ENCODE measurements around the gene CCNJL. TPM values are rescaled to one million over a fixed set of nuclear protein-coding genes. Genes with fewer than 3 reads are reported as not detected.

Gene CCNJL
- total and polyA plus RNA-seq, 4 donors: 9.1 to 22.3 (median 13.4) TPM

- Histone ChIP-seq H3K4me3 (no peak overlapping the region), H3K9me3 (ENCODE audit: control insufficient read depth in 4 of 4, insufficient read depth in 3 of 4, low read length in 3 of 4) (no peaks in the 10 kb centered on the region), H3K27me3 (ENCODE audit: control insufficient read depth in 3 of 3, insufficient read depth in 3 of 3, low read length in 2 of 3) (no peaks in the 10 kb centered on the region), H3K36me3 (ENCODE audit: control insufficient read depth in 4 of 4, insufficient read depth in 4 of 4, low read length in 4 of 4) (peaks cover 0 to 5% (median 1%) of the 10 kb centered on the region in 4 donors), H3K9ac (ENCODE audit: insufficient read depth in 1 of 2, low read length in 2 of 2) (no peak overlapping the region), H3K4me1 (ENCODE audit: control insufficient read depth in 5 of 5, insufficient read depth in 5 of 5, low read length in 5 of 5) (peaks cover 8 to 18% (median 16%) of the 10 kb centered on the region in 5 donors), H3K27ac (ENCODE audit: low read depth in 1 of 2, low read length in 1 of 2) (no peak overlapping the region)
- no peak for DNase-seq
- WGBS, 2 donors: 85 to 89% methylated on average over 2 of the region's 2 CpGs
- ATAC-seq (ENCODE audit: insufficient read depth, low FRiP score): no peak
- no peak for TF ChIP-seq CTCF (IDR thresholded peaks at IDR 0.05; ENCODE audit: control extremely low read depth, extremely low read depth)
Measured at GRCh38 chr5:160272889-160273288, 39.5 kb downstream of the CCNJL start.

- Histone ChIP-seq H3K4me1 (ENCODE audit: control insufficient read depth in 5 of 5, insufficient read depth in 5 of 5, low read length in 5 of 5) (peaks cover 8 to 18% (median 16%) of the 10 kb centered on the region in 5 donors), H3K4me3 (no peak overlapping the region), H3K27me3 (ENCODE audit: control insufficient read depth in 3 of 3, insufficient read depth in 3 of 3, low read length in 2 of 3) (no peaks in the 10 kb centered on the region), H3K36me3 (ENCODE audit: control insufficient read depth in 4 of 4, insufficient read depth in 4 of 4, low read length in 4 of 4) (peaks cover 0 to 5% (median 1%) of the 10 kb centered on the region in 4 donors), H3K27ac (ENCODE audit: low read depth in 1 of 2, low read length in 1 of 2) (peak overlapping the region in 1 of 2 donors; percentile 90), H3K9me3 (ENCODE audit: control insufficient read depth in 4 of 4, insufficient read depth in 3 of 4, low read length in 3 of 4) (no peaks in the 10 kb centered on the region), H3K9ac (ENCODE audit: insufficient read depth in 1 of 2, low read length in 2 of 2) (no peak overlapping the region)
- DNase-seq (no peak), ATAC-seq (ENCODE audit: insufficient read depth, low FRiP score) (no peak)
- no peak for TF ChIP-seq CTCF (IDR thresholded peaks at IDR 0.05; ENCODE audit: control extremely low read depth, extremely low read depth)
- WGBS, 2 donors: 80% methylated on average over 3 of the region's 3 CpGs
Measured at GRCh38 chr5:160272264-160272663, 40.1 kb downstream of the CCNJL start.

- Histone ChIP-seq H3K4me1 (ENCODE audit: control insufficient read depth in 5 of 5, insufficient read depth in 5 of 5, low read length in 5 of 5) (peaks cover 8 to 18% (median 16%) of the 10 kb centered on the region in 5 donors), H3K36me3 (ENCODE audit: control insufficient read depth in 4 of 4, insufficient read depth in 4 of 4, low read length in 4 of 4) (peaks cover 0 to 2% (median 1%) of the 10 kb centered on the region in 4 donors), H3K27ac (ENCODE audit: low read depth in 1 of 2, low read length in 1 of 2) (peak overlapping the region in 1 of 2 donors; percentile 90), H3K9me3 (ENCODE audit: control insufficient read depth in 4 of 4, insufficient read depth in 3 of 4, low read length in 3 of 4) (no peaks in the 10 kb centered on the region), H3K9ac (ENCODE audit: insufficient read depth in 1 of 2, low read length in 2 of 2) (no peak overlapping the region), H3K27me3 (ENCODE audit: control insufficient read depth in 3 of 3, insufficient read depth in 3 of 3, low read length in 2 of 3) (no peaks in the 10 kb centered on the region), H3K4me3 (no peak overlapping the region)
- ATAC-seq (ENCODE audit: insufficient read depth, low FRiP score) (no peak), DNase-seq (peak in 2 of 3 donors; percentile 6 to 16)
- TF ChIP-seq CTCF (IDR thresholded peaks at IDR 0.05; ENCODE audit: control extremely low read depth, extremely low read depth): no peak
- WGBS, 2 donors: 27 to 37% methylated on average over 6 of the region's 6 CpGs
Measured at GRCh38 chr5:160271836-160272235, 40.5 kb downstream of the CCNJL start.

- H3K4me1 ChIP-seq (ENCODE audit: control insufficient read depth in 5 of 5, insufficient read depth in 5 of 5, low read length in 5 of 5): peaks cover 8 to 18% (median 16%) of the 10 kb centered on the region in 5 donors
- 10 to 15% methylated on average over 8 of the region's 8 CpGs for WGBS, 2 donors
Measured at GRCh38 chr5:160271396-160271795, 41.0 kb downstream of the CCNJL start.

More at GRCh38 chr5:160271396-160271795, 41.0 kb downstream of the CCNJL start:
- Histone ChIP-seq H3K9me3 (ENCODE audit: control insufficient read depth in 4 of 4, insufficient read depth in 3 of 4, low read length in 3 of 4) (no peaks in the 10 kb centered on the region), H3K36me3 (ENCODE audit: control insufficient read depth in 4 of 4, insufficient read depth in 4 of 4, low read length in 4 of 4) (peaks cover 0 to 2% (median 1%) of the 10 kb centered on the region in 4 donors), H3K27me3 (ENCODE audit: control insufficient read depth in 3 of 3, insufficient read depth in 3 of 3, low read length in 2 of 3) (no peaks in the 10 kb centered on the region), H3K9ac (ENCODE audit: insufficient read depth in 1 of 2, low read length in 2 of 2) (no peak overlapping the region), H3K27ac (ENCODE audit: low read depth in 1 of 2, low read length in 1 of 2) (peak overlapping the region in 1 of 2 donors; percentile 90), H3K4me3 (no peak overlapping the region)
- DNase-seq: peak; percentile 56 to 83 (median 73)
- peak; percentile 70 for ATAC-seq (ENCODE audit: insufficient read depth, low FRiP score)
- TF ChIP-seq CTCF (IDR thresholded peaks at IDR 0.05; ENCODE audit: control extremely low read depth, extremely low read depth): no peak

All from lung (tissue), 12 donors.